Measurements from ENCODE around the gene CGB7. TPM values are rescaled to one million over a fixed set of nuclear protein-coding genes. Genes with fewer than 3 reads are reported as not detected.

Gene CGB7
- total and polyA plus RNA-seq, 9 of the 15 experiments (the other 6 are each of a cell fraction or from before 2014, with no cell fraction given) = not detected

GRCh38 chr19:49085020-49085867 is 27.7 kb upstream of the CGB7 start, which contains the start of gene SNRNP70 (continued):
- peak; percentile 83 for TF ChIP-seq CREB3L1 (IDR thresholded peaks at IDR 0.05; ENCODE audit: borderline replicate concordance, low read depth)
- TF ChIP-seq MIER1 (IDR thresholded peaks at IDR 0.05; ENCODE audit: low read depth) = no peak
- no peak for TF ChIP-seq CHD4 (IDR thresholded peaks at IDR 0.05; ENCODE audit: insufficient read depth, insufficient replicate concordance, low read depth, low read length, poor library complexity, severe bottlenecking)
- TF ChIP-seq KAT2B (IDR thresholded peaks at IDR 0.05; ENCODE audit: low read depth, low read length) = no peak
- TF ChIP-seq MLLT1 (IDR thresholded peaks at IDR 0.05) = peak in 1 of 2 experiments; percentile 79; a peak in 1 of 4 replicates
- TF ChIP-seq ZNF592 (IDR thresholded peaks at IDR 0.05) = peak; percentile 85
- TF ChIP-seq ZNF324 (CRISPR knock-in tag; IDR thresholded peaks at IDR 0.05) = no peak
- peak; percentile 84 for TF ChIP-seq ELF1 (tag; IDR thresholded peaks at IDR 0.05)
- no peak for TF ChIP-seq SFPQ (IDR thresholded peaks at IDR 0.05; ENCODE audit: low read depth, low read length)
- peak; percentile 90 for TF ChIP-seq VEZF1 (CRISPR knock-in tag; IDR thresholded peaks at IDR 0.05)
- no peak for TF ChIP-seq TFAM (CRISPR knock-in tag; conservative IDR thresholded peaks at IDR 0.05)
- TF ChIP-seq MCM2 (IDR thresholded peaks at IDR 0.05; ENCODE audit: low read depth) = no peak
- TF ChIP-seq SRSF9 (IDR thresholded peaks at IDR 0.05; ENCODE audit: borderline replicate concordance, low read depth, low read length) = no peak
- TF ChIP-seq SNRNP70 (optimal IDR thresholded peaks at IDR 0.05; ENCODE audit: low read depth, low read length) = no peak
- TF ChIP-seq C11orf30 (IDR thresholded peaks at IDR 0.05; ENCODE audit: low read depth) = peak; percentile 73
